GM15510 (cell line): Measurements from ENCODE around the gene POMP.
A peak's percentile ranks its signal among the peaks of the same experiment; 100 is the strongest.

ENCODE experiments used
- POLR2A ChIP-seq: IDR thresholded peaks from 3 replicates; pipeline ENCODE4 v1.6.1; 2011; ENCODE audit warnings: borderline replicate concordance; ENCODE audit not compliant: insufficient read length; ENCODE audit errors: extremely low read depth

Gene POMP

DNA sequence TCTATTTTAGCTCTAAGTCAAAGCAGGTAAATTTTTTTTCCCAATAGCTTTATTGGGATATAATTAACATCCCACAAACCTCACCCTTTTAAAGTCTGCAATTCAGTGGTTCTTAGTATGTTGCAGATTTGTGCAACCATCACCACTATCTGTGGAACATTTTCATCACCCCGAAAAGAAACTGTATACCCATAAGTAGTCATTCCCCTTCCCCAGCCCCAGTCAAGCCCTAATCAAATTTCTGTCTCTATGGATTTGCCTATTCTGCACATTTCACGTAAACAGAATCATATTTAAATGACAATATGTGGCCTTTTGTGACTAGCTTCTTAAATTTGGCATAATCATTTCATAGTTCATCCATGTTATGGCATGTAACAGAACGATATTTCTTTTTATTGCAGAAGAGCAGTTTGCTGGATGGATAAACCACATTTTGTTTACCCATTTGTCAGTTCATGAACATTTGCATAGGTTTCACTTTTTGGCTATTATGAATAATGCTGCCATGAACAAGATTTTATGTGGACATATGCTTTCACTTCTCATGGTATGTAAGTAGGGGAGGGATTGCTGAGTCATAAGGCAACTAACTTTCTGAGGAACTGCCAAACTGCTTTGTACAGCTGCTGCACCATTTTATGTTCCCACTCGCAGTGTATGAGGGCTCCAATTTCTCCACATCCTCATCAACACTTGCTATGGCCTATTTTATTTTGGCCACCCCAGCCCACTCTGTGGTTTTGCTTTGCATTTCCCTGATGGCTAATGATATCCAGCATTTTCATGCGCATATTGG, 48.9 kb downstream of the POMP start:
- TF ChIP-seq POLR2A = no peak

GRCh38 chr13:28710161-28710560, 51.2 kb downstream of the POMP start:
- TF ChIP-seq POLR2A = no peak

GRCh38 chr13:28714651-28715050, 55.7 kb downstream of the POMP start:
- TF ChIP-seq POLR2A = no peak

- no peak for TF ChIP-seq POLR2A
These were observed 57.6 kb downstream of the POMP start for GRCh38 chr13:28716511-28716910.

- no peak for TF ChIP-seq POLR2A
These were observed 58.2 kb downstream of the POMP start for GRCh38 chr13:28717170-28717569.

DNA sequence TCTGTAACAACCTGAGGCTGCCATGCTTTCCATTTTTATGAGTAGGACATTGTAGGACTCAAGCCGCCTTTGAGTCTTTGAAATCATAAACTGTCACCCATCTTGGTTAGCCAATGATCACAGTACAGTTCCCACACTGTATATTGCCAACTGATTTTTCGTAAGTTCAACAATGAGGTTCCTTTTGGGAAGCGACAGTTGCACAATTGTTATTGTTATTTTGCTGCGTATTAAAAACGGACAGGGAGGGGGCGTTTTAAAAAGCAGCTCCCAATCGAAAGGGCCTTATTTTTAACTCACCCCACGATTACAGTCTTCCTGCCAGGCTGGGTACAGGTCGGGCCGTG, 59.2 kb downstream of the POMP start:
- TF ChIP-seq POLR2A = no peak

DNA sequence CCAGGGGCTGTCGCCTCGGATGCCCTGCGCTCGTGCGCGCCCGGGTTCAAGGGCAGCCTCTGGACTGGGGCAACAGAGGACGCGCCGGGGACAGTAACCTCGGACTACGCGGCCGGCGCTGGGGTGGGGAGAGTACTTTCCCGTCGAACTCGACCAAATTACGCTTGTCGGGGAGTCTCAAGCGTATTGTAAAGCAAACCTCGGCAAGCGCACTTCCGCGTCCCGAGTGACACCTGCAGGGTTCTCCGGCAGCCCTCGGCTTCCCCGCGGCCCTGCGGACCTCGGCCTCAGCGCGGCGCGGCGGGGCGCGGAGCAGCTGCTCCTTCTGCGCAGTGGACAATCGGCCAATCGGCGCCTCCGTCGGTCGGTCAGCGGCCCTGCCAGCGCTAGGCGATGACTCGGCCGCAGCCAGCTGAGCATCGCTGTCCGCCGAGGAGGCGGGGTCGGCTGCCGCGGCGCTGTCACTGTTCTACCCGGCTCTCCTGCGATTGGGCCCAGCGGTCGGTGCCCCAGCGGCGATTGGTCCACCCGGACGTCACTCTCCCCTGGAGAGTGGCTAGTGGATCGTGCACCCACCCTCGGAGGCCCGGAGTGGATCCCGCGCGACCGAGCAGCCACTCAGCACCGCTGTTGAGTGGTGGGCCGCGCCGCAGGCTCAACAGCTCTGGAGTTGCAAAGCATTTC, 59.8 kb downstream of the POMP start, which contains the start of gene SLC46A3:
SLC46A3 (minus strand) TSS at position 428 of the 684 bp plus-strand sequence. CDS start 972 bp downstream, outside the sequence.
- peak; percentile 65 for TF ChIP-seq POLR2A

DNA sequence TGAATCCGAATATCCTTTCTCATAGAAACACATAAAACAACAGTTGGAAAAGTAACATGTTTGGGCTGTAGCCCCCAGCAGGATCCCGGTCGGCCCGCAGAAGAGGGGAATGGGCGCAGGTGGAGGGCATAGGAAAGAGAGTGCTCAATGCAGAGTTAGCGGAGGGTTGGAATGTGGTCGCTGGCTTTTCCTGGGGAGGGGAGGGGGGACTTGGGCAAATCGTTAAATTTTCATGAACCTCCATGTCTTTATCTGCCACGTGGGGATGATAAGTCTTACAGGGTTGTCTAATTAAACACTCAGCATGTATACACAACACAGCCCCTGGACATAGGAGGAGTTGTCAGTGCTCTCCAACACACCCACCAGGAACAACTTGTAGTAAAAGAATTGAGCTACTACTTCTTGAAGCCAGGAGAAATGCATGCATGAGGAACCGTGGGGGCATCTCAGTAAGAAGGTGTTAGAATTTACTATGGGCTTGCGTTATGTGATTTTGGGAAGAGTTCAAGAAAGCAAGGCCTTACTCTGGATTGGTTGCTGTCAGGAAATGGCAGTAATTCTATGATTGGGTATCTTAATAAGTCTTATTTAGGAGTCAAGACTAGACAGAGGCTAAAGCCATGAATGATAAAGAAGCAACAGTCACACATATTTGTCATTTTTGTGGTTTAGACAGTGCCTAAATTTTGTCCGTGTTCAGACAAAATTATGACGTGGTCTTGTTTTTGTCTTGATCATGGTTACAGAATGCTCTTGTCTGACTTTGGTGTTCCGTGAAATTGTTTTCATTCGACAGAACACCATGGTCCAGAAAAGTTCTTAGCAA, 60.5 kb downstream of the POMP start:
- TF ChIP-seq POLR2A = no peak

DNA sequence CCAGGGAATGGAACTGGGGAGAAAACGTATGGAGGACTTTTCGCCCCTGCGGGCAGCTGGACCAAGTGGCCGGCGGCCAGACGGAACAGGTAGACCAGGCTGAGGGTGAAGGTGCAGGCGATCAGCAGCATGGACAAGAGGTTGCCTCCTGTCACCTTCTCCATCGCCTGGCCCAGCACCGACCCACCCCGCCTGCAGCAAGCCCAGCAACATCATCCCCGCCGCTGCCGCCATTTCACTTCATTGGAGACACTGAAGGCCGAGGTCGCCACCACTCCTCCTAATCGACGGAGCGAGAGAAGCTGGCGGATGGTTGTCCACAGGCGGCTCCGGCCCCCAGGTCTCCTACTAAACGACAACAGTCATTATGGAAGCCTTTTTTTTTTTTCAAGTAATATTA, 64.9 kb downstream of the POMP start:
- TF ChIP-seq POLR2A = no peak

DNA sequence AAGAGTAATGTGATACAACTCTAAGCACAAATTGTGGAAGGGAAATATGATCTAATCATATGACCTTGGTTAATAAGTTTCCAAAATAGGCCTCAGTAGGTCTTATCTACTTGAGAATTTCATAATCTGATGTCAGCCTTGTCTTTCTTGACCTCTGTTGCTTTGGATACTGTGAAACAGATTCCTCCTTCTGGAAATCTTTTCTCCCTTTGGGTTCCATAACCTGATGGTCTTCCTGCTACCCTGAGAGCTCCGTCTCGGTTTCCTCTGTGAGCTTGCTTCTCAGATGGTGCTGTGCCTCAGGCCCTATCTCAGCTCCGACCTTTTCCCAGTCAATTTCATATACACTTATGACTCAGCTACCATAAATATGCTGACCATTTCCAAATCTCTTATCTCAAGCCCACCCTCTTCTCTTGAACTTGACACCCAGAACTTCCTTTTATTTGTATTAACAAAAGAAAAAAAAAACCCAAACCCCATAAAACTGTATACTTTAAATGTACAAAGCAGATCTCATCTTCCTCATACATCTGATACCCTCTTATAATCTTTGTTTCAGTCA, 66.2 kb downstream of the POMP start:
- no peak for TF ChIP-seq POLR2A
